Chondrocyte (in vitro differentiated cells): ENCODE data around the gene TDRD12. TPM values are rescaled to one million over a fixed set of nuclear protein-coding genes. Genes with fewer than 3 reads are reported as not detected.
A peak's percentile ranks its signal among the peaks of the same experiment; 100 is the strongest.
"Not testable (repeated sequence)": the region's sequence is repeated elsewhere in the genome, so short reads cannot be mapped to it uniquely, and the experiment has no call there.

Experiments
- DNase-seq: peaks from one replicate; pipeline ENCODE4 v3.0.0; 2021; ENCODE audit warnings: mixed read lengths, low spot score
- H3K27ac Mint-ChIP-seq: one replicate; pipeline ENCODE4 v1.8.0; 2021; ENCODE audit warnings: mild to moderate bottlenecking, moderate library complexity, mixed read lengths; ENCODE audit not compliant: unreplicated experiment
- H3K27me3 Mint-ChIP-seq: 2 replicates; pipeline ENCODE4 v1.8.0; 2021; ENCODE audit warnings: low read depth, mixed read lengths
- H3K36me3 Mint-ChIP-seq: 2 replicates; pipeline ENCODE4 v1.8.0; 2021; ENCODE audit warnings: low read depth, mixed read lengths
- H3K4me1 Mint-ChIP-seq: 2 replicates; pipeline ENCODE4 v1.8.0; 2021; ENCODE audit warnings: low read depth, mild to moderate bottlenecking, mixed read lengths
- H3K4me3 Mint-ChIP-seq: one replicate; pipeline ENCODE4 v1.8.0; 2021; ENCODE audit warnings: mild to moderate bottlenecking, moderate library complexity, mixed read lengths; ENCODE audit not compliant: unreplicated experiment
- H3K9me3 Mint-ChIP-seq: 2 replicates; pipeline ENCODE4 v1.8.0; 2021; ENCODE audit warnings: low read depth, mixed read lengths
- total RNA-seq: library from RNA; stranded (reverse); gene quantifications from 3 replicates; pipeline ENCODE4 v1.2.1, GENCODE V29; 2021
- TF ChIP-seq, protein P1 (sequence below): fragments of 200-600 bp; sonication (generic); IDR thresholded peaks from 2 replicates; pipeline ENCODE4 v1.5.0; 2021; ENCODE audit warnings: antibody characterized with exemption, mild to moderate bottlenecking, moderate library complexity

TDRD12 gene
- total RNA-seq, 1 donor from 2014 or later = 0.22 TPM

DNA sequence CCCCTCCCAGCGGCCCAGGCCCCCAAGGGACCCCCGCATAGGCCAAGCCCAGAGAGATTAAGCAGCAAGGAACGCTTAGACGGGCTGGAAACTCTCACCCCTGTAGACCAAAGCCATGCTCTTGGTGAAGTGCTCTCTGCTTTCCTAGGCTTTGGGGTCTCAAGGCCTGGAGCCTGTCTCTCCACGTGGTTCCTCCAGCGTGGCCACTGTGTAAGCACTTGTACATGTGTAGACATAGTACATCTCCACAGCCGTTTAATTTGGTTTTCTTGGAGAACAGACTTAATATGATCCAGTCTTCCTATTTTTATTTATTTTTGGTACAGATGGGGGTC is 26.9 kb upstream of the TDRD12 start:
- TF ChIP-seq, protein P1, sequence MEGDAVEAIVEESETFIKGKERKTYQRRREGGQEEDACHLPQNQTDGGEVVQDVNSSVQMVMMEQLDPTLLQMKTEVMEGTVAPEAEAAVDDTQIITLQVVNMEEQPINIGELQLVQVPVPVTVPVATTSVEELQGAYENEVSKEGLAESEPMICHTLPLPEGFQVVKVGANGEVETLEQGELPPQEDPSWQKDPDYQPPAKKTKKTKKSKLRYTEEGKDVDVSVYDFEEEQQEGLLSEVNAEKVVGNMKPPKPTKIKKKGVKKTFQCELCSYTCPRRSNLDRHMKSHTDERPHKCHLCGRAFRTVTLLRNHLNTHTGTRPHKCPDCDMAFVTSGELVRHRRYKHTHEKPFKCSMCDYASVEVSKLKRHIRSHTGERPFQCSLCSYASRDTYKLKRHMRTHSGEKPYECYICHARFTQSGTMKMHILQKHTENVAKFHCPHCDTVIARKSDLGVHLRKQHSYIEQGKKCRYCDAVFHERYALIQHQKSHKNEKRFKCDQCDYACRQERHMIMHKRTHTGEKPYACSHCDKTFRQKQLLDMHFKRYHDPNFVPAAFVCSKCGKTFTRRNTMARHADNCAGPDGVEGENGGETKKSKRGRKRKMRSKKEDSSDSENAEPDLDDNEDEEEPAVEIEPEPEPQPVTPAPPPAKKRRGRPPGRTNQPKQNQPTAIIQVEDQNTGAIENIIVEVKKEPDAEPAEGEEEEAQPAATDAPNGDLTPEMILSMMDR = no peak
- Mint-ChIP-seq H3K4me1 (peaks cover 45% of the 10 kb centered on the region), H3K27me3 (no peaks in the 10 kb centered on the region), H3K9me3 (no peaks in the 10 kb centered on the region), H3K27ac (peak overlapping the region; percentile 85), H3K4me3 (peak overlapping the region; percentile 67), H3K36me3 (no peaks in the 10 kb centered on the region)
- no peak for DNase-seq

DNA sequence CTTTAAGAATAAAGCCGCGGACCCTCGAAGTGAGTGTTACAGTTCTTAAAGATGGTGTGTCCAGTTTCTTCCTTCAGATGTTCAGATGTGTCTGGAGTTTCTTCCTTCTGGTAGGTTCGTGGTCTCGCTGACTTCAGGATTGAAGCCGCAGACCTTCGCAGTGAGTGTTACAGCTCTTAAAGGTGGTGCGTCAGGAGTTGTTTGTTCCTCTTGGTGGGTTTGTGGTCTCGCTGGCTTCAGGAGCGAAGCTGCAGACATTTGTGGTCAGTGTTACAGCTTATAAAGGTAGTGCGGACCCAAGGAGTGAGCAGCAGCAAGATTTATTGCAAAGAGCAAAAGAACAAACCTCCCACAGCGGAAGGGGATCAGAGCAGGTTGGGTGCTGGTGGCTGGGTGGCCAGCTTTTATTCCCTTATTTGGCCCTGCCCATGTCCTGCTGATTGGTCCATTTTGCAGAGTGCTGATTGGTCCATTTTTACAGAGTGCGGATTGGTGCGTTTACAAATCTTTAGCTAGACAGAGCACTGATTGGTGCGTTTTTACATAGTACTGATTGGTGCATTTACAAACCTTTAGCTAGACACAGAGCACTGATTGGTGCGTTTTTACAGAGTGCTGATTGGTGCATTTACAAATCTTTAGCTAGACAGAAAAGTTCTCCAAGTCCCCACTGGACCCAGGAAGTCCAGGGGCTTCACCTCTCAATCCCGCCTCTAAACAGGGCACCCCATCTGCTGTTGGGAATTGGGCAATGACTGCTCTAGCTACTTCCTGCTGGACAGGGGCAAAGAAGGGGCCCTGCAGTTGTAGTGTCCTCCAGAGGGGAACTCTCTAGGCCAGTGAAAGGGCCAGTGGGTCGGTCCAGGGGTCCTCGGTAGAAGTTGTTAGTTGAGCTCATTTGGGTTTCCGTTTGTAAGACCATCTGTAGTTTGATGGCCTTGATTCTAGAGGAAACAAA is 26.1 kb upstream of the TDRD12 start:
- H3K36me3 Mint-ChIP-seq, H3K27me3 Mint-ChIP-seq, DNase-seq, H3K9me3 Mint-ChIP-seq: not testable (repeated sequence)
- Mint-ChIP-seq H3K27ac (peak overlapping the region; percentile 85), H3K4me1 (peaks cover 45% of the 10 kb centered on the region), H3K4me3 (peak overlapping the region; percentile 67)

DNA sequence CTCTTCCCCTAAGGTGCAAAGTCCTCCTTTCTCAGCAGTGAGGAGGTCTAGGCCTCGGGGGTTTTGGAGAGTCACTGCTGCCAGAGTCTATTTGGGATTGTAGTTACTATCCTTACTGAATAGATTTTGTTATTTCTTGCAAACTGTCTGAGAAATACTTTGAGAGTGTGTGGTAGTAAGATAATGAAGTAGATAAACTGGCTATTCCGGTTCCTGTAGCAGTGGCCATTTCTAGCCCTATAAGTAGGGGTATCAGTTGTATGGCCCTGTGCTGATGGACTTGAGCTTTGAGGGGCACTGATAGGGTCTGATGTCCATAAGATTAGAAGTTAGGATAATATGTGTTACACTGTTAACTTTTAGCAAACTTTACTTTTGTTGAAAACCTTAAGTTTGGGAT is 25.3 kb upstream of the TDRD12 start:
- not testable (repeated sequence) for H3K9me3 Mint-ChIP-seq, H3K36me3 Mint-ChIP-seq, H3K27me3 Mint-ChIP-seq, DNase-seq, H3K27ac Mint-ChIP-seq
- peaks cover 45% of the 10 kb centered on the region for H3K4me1 Mint-ChIP-seq
- H3K4me3 Mint-ChIP-seq = peak overlapping the region; percentile 67

DNA sequence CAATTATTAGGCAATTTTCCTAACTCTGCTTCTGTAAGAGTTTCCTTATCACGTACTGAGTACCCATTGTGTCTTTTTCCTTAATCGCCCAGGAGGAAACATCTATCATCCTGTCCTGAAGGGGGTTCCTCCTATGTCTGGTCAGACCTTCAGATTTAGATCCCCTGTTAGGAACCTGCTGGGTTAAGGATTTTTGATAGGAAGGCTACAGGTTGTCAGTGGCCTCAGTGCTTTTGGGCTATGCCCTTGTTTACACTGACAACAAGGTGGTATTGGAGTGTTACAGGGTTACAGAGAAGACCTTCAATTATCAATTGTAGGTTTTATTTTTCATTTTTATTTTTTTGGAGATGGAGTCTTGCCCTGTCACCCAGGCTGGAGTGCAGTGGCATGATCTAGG is 24.7 kb upstream of the TDRD12 start:
- H3K4me1 Mint-ChIP-seq = peaks cover 45% of the 10 kb centered on the region
- not testable (repeated sequence) for H3K36me3 Mint-ChIP-seq, H3K27me3 Mint-ChIP-seq, H3K27ac Mint-ChIP-seq, H3K4me3 Mint-ChIP-seq, DNase-seq, H3K9me3 Mint-ChIP-seq

DNA sequence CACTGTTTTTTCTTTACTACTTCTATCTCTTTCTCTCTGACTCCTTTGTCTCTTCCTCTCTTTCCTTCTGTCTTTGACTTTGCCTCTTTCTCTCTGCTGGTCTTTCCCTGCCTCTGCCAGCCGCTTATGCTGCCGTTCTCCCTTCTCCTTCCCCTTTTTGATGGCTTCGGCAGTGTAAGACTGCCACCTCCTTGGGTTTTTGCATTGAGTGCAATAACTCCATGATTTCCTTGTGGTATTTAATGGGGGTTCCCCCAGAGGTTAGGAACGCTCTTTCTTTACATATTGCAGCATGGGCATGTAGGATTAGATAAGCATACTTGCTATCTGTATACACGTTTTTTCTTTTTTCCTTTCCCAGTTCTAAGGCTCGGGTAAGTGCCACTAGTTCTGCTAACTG is 24.1 kb upstream of the TDRD12 start:
- H3K36me3 Mint-ChIP-seq, H3K27me3 Mint-ChIP-seq, H3K4me3 Mint-ChIP-seq, H3K9me3 Mint-ChIP-seq, DNase-seq, H3K27ac Mint-ChIP-seq: not testable (repeated sequence)
- H3K4me1 Mint-ChIP-seq = peaks cover 45% of the 10 kb centered on the region

DNA sequence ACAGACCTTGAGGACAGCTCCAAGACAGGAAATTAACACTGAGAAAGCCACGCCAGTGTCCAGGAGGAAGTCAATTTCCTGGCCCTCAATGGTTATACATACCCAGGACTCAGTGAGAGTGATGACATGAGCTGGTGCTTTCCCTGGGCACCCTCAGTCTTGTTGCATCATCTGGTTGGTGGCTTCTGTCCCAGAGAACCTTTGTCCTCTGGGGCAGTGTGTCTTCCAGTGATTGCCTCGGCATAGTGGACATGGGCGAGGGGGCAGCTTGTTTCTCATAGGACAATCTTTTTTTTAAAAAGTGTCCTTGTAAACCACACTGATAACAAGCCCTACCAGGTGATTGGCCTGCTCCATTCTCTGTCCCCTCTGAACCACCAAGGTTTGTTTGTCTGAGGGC is 22.8 kb upstream of the TDRD12 start:
- H3K9me3 Mint-ChIP-seq, H3K36me3 Mint-ChIP-seq, H3K27me3 Mint-ChIP-seq, H3K4me3 Mint-ChIP-seq, DNase-seq, H3K27ac Mint-ChIP-seq: not testable (repeated sequence)
- peaks cover 35% of the 10 kb centered on the region for H3K4me1 Mint-ChIP-seq

DNA sequence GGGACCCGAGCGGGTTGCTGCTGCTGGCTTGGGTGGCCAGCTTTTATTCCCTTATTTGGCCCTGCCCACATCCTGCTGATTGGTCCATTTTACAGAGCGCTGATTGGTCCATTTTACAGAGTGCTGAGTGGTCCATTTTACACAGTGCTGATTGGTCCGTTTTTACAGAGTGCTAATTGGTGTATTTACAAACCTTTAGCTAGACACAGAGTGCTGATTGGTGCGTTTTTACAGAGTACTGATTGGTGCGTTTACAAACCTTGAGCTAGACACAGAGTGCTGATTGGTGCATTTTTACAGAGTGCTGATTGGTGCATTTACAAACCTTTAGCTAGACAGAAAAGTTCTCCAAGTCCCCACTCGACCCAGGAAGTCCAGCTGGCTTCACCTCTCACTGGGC is 19.4 kb upstream of the TDRD12 start:
- Mint-ChIP-seq H3K36me3 (peaks cover 17% of the 10 kb centered on the region), H3K4me1 (peaks cover 11% of the 10 kb centered on the region)
- H3K4me3 Mint-ChIP-seq, H3K9me3 Mint-ChIP-seq, DNase-seq, H3K27ac Mint-ChIP-seq, H3K27me3 Mint-ChIP-seq: not testable (repeated sequence)

DNA sequence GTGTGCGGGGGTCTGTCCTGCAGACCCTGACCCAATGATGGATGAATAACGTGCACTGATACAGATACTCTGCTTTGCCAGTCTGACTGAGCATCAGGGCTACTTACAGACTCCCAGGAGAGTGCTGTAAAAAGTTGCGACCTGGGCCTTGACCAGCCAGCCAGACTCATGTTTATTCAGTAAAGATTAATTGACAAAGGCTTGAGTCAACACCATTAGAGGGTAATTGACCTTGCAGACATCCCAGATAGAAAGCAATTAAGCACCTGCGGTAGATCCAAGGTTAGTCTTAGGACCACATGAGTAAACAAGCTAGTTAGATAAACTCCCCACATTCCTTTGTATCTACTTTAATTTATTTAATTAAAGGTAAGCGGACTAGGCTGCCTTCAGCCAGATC is 17.6 kb upstream of the TDRD12 start:
- no peak overlapping the region for H3K27ac Mint-ChIP-seq
- H3K4me1 Mint-ChIP-seq = no peaks in the 10 kb centered on the region
- H3K36me3 Mint-ChIP-seq = peaks cover 17% of the 10 kb centered on the region
- no peak for DNase-seq
- H3K4me3 Mint-ChIP-seq = no peak overlapping the region
- H3K27me3 Mint-ChIP-seq = no peaks in the 10 kb centered on the region
- TF ChIP-seq, protein P1 = no peak
- H3K9me3 Mint-ChIP-seq = peaks cover 8% of the 10 kb centered on the region

DNA sequence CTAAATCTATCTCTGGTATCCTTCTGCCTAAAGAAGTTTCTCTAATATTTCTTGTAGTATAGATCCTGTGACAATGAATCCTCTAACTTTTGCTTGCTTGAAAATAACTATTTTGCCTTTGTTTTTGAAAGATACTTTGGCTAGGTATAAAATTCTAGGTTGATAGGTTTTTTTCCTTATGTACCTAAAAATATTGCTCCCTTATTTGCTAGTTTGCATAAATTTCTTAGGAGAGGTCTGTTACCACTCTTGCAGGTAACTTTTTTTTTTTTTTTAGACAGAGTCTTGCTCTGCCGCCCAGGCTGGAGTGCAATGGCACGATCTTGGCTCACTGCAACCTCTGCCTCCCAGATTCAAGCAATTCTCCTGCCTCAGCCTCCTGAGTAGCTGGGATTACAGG is 15.6 kb upstream of the TDRD12 start:
- peaks cover 14% of the 10 kb centered on the region for H3K36me3 Mint-ChIP-seq

More for the DNA sequence above, 15.6 kb upstream of the TDRD12 start:
- not testable (repeated sequence) for DNase-seq, H3K4me1 Mint-ChIP-seq, H3K4me3 Mint-ChIP-seq, H3K9me3 Mint-ChIP-seq, H3K27me3 Mint-ChIP-seq, H3K27ac Mint-ChIP-seq
